CD4-positive, alpha-beta T cell (primary cell): Measurements from ENCODE around the gene DNMT3L. TPM values are rescaled to one million over a fixed set of nuclear protein-coding genes. Genes with fewer than 3 reads are reported as not detected.

Experiments used
- ATAC-seq: fragments of 200-7000 bp; cut with Tn5 transposase; one replicate; pipeline ENCODE4 v1.10.0; 2022; ENCODE audit warnings: mild to moderate bottlenecking; ENCODE audit not compliant: poor library complexity
- CTCF ChIA-PET: fragments of 350-600 bp; sonication (Branson Sonifier 250); formaldehyde crosslinking; loops from one replicate; lab custom pipeline; 2021; ENCODE audit warnings: antibody characterized with exemption, inconsistent platforms; lab: Charles Lee
- POLR2A ChIA-PET: fragments of 350-600 bp; sonication (Branson Sonifier 250); formaldehyde crosslinking; loops from one replicate; lab custom pipeline; 2021; ENCODE audit warnings: antibody characterized with exemption, inconsistent platforms; lab: Charles Lee
- DNase-seq, 14 experiments: peaks; one replicate each; pipeline ENCODE4 v3.0.0-alpha.2; 2013 to 2020; ENCODE audit warnings: mixed read lengths in 2 of 14
- H3K27ac ChIP-seq, 2 donors: one replicate each; pipeline versions ENCODE4 v1.5.1 to v1.7.0; 2013; ENCODE audit warnings: low read length in 2 of 2, low read depth in 1 of 2, mild to moderate bottlenecking in 1 of 2
- H3K27me3 ChIP-seq, 2 experiments: 1 replicate in 1 of 2; 2 replicates in 1 of 2; pipeline versions ENCODE4 v1.6.1 to v1.7.0; 2013; ENCODE audit warnings: low read length in 2 of 2, control low read depth in 1 of 2, mild to moderate bottlenecking in 1 of 2, moderate library complexity in 1 of 2; ENCODE audit not compliant: insufficient read depth in 2 of 2, control insufficient read depth in 1 of 2
- H3K36me3 ChIP-seq: one replicate; pipeline ENCODE4 v1.6.1; 2013; ENCODE audit warnings: low read length, control low read depth; ENCODE audit not compliant: insufficient read depth
- H3K4me1 ChIP-seq: one replicate; pipeline ENCODE4 v1.6.1; 2013; ENCODE audit warnings: low read length, control low read depth; ENCODE audit not compliant: insufficient read depth
- H3K4me3 ChIP-seq: one replicate; pipeline ENCODE4 v1.5.1; 2013; ENCODE audit warnings: mild to moderate bottlenecking, low read length, moderate library complexity
- H3K9me3 ChIP-seq, 2 experiments: 1 replicate in 1 of 2; 2 replicates in 1 of 2; pipeline versions ENCODE4 v1.6.1 to v1.7.0; 2013; ENCODE audit warnings: low read length in 2 of 2, mild to moderate bottlenecking in 2 of 2, control low read depth in 1 of 2, moderate library complexity in 1 of 2; ENCODE audit not compliant: control insufficient read depth in 1 of 2, insufficient read depth in 1 of 2
- H3K27ac Mint-ChIP-seq: one replicate; pipeline ENCODE4 v1.8.0; 2020; ENCODE audit warnings: mixed read lengths
- H3K27me3 Mint-ChIP-seq: one replicate; pipeline ENCODE4 v1.8.0; 2021; ENCODE audit warnings: mixed read lengths
- H3K36me3 Mint-ChIP-seq: one replicate; pipeline ENCODE4 v1.8.0; 2021; ENCODE audit warnings: low read depth, mixed read lengths
- H3K4me1 Mint-ChIP-seq: one replicate; pipeline ENCODE4 v1.8.0; 2021; ENCODE audit warnings: low read depth, mixed read lengths
- H3K4me3 Mint-ChIP-seq: one replicate; pipeline ENCODE4 v1.8.0; 2020; ENCODE audit warnings: mild to moderate bottlenecking, mixed read lengths
- H3K9me3 Mint-ChIP-seq: one replicate; pipeline ENCODE4 v1.8.0; 2020; ENCODE audit warnings: mixed read lengths
- CTCF ChIP-seq: fragments of 200-600 bp; IDR thresholded peaks from one replicate; pipeline ENCODE4 v1.8.0; 2022; ENCODE audit warnings: antibody characterized with exemption, mild to moderate bottlenecking
- intact Hi-C, 2 experiments: fragments of 100-400 bp; cut with DNase I in 1 of 2; cut with micrococcal nuclease in 1 of 2; formaldehyde crosslinking; loops; one replicate each; pipeline versions ENCODE4 v1.15.1 to v1.9.0; 2023 to 2025; cut with DNase I, micrococcal nuclease
- total RNA-seq, 174 experiments: library from RNA in 2 of 174; stranded (reverse) in 2 of 174; gene quantifications; one replicate each; pipeline ENCODE4 v1.2.3 and lab custom pipeline; 2021 to 2026

DNMT3L gene
- total RNA-seq, 2 experiments from 2014 or later: not detected

DNA sequence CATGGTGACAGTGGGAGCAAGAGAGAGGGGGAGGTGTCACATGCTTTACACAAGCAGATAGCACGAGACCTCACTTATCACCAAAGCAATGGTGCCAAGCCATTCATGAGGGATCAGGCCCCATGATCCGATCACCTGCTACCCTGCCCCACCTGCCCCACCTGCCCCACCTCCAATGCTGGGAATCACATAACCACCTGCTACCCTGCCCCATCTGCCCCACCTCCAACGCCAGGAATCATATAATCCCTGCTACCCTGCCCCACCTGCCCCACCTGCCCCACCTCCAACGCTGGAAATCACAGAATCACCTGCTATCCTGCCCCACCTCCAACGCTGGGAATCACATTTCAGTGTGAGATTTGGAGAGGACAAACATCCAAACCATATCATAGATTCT is 13.3 kb upstream of the DNMT3L start:
- no peak for DNase-seq
- no peaks in the 10 kb centered on the region for H3K9me3 Mint-ChIP-seq
- no peak overlapping the region for H3K27ac Mint-ChIP-seq
- H3K27me3 ChIP-seq: no peaks in the 10 kb centered on the region
- ChIA-PET POLR2A (no interaction called here), CTCF (no interaction called here)
- no peak for TF ChIP-seq CTCF
- no peak overlapping the region for H3K4me3 Mint-ChIP-seq
- no peak overlapping the region for H3K4me3 ChIP-seq
- no peak overlapping the region for H3K27ac ChIP-seq
- ATAC-seq: no peak
- H3K4me1 ChIP-seq: no peaks in the 10 kb centered on the region
- no peaks in the 10 kb centered on the region for H3K4me1 Mint-ChIP-seq
- no peaks in the 10 kb centered on the region for H3K36me3 ChIP-seq
- no peaks in the 10 kb centered on the region for H3K27me3 Mint-ChIP-seq
- intact Hi-C loops: no loop called here
- no peaks in the 10 kb centered on the region for H3K36me3 Mint-ChIP-seq
- no peaks in the 10 kb centered on the region for H3K9me3 ChIP-seq

GRCh38 chr21:44273046-44273445 is 11.3 kb upstream of the DNMT3L start:
- H3K9me3 Mint-ChIP-seq: no peaks in the 10 kb centered on the region
- Histone ChIP-seq H3K27me3 (no peaks in the 10 kb centered on the region), H3K9me3 (no peaks in the 10 kb centered on the region), H3K4me1 (no peaks in the 10 kb centered on the region), H3K36me3 (no peaks in the 10 kb centered on the region), H3K27ac (no peak overlapping the region), H3K4me3 (no peak overlapping the region)
- no peaks in the 10 kb centered on the region for H3K4me1 Mint-ChIP-seq
- CTCF ChIA-PET: no interaction called here
- peak in 1 of 14 experiments; percentile 6 for DNase-seq
- POLR2A ChIA-PET: no interaction called here
- no peaks in the 10 kb centered on the region for H3K27me3 Mint-ChIP-seq
- H3K27ac Mint-ChIP-seq: no peak overlapping the region
- no peak for ATAC-seq
- H3K36me3 Mint-ChIP-seq: no peaks in the 10 kb centered on the region
- TF ChIP-seq CTCF: no peak
- no peak overlapping the region for H3K4me3 Mint-ChIP-seq
- intact Hi-C loops: no loop called here

DNA sequence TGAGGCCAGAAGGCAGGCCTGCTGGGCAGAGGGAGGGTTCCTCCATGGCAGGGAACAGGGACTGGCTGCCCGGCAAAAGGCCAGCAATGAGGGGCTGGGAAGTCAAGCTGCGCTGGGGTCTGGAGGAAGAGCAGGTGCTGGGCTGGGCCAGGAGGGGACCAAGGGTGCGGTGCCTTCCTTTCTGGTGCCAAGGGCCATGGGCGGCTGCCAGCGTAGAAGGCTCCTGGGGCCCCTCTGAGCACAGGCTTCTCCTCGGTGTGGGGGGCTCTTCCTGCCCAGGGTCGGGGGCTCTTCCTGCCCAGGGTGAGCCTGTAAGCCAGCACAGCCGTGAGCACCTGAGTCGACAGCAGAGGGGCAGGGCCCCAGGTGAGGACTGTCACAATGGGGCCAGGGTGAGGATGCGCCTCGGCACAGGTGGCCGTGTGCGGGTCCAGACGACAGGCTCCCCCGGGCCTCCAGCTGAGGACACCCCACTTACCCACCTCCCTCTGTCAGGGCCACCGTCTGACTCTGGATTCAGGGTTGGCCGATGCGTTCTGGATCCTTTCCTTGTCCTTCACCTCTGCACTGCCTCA is 10.7 kb upstream of the DNMT3L start:
- Mint-ChIP-seq H3K27me3 (no peaks in the 10 kb centered on the region), H3K4me3 (no peak overlapping the region), H3K36me3 (no peaks in the 10 kb centered on the region), H3K27ac (no peak overlapping the region), H3K4me1 (no peaks in the 10 kb centered on the region), H3K9me3 (no peaks in the 10 kb centered on the region)
- Histone ChIP-seq H3K4me3 (no peak overlapping the region), H3K9me3 (no peaks in the 10 kb centered on the region), H3K27me3 (no peaks in the 10 kb centered on the region), H3K27ac (no peak overlapping the region), H3K36me3 (no peaks in the 10 kb centered on the region), H3K4me1 (no peaks in the 10 kb centered on the region)
- no peak for TF ChIP-seq CTCF
- ChIA-PET POLR2A (no interaction called here), CTCF (no interaction called here)
- ATAC-seq: no peak
- peak in 1 of 14 experiments; percentile 13 for DNase-seq
- intact Hi-C loops: no loop called here
